HepG2 (cell line): ENCODE results near the gene PELI2. TPM values are rescaled to one million over a fixed set of nuclear protein-coding genes. Genes with fewer than 3 reads are reported as not detected.
A peak's percentile ranks its signal among the peaks of the same experiment; 100 is the strongest.

ENCODE experiments used
- ATAC-seq: fragments of 200-7000 bp; cut with Tn5 transposase; 3 replicates; pipeline ENCODE4 v1.9.1; 2020; ENCODE audit warnings: mild to moderate bottlenecking, moderate library complexity
- BruUV-seq: library from RNA; stranded (reverse); fragments of 400-500 nt; replicated peaks from 2 replicates; lab custom pipeline; 2021; lab: Mats Ljungman, UMichigan
- CTCF ChIA-PET: fragments of 300-600 bp; formaldehyde crosslinking; extraction: SDS; loops from one replicate; lab custom pipeline; 2021; ENCODE audit warnings: low total read pairs, inconsistent platforms, low intra/inter-chr PET ratio; lab: Yijun Ruan, JAX
- POLR2A ChIA-PET: fragments of 350-600 bp; sonication (Branson Sonifier 250); formaldehyde crosslinking; loops from one replicate; lab custom pipeline; 2020; ENCODE audit warnings: antibody characterized with exemption, inconsistent platforms; lab: Yijun Ruan, JAX
- DNase-seq: peaks from one replicate; pipeline ENCODE4 v3.0.0-alpha.2; 2015; ENCODE audit warnings: low spot score
- FAIRE-seq: peaks from 3 replicates; lab custom pipeline; 2011; peaks lifted over from hg19 to GRCh38; lab: Jason Lieb, UNC
- H2AFZ ChIP-seq: one replicate; pipeline ENCODE4 v1.6.1; 2011; ENCODE audit warnings: low read length, inconsistent platforms
- H3K27ac ChIP-seq: fragments of 300-600 bp; 3 replicates; pipeline ENCODE4 v1.8.0; 2011; ENCODE audit warnings: mixed run types, mild to moderate bottlenecking, mixed read lengths, low read length, inconsistent platforms; ENCODE audit not compliant: insufficient read depth; ENCODE audit errors: extremely low read length
- H3K27me3 ChIP-seq, 2 experiments: fragments of 200-600 bp in 1 of 2; 2 replicates in 1 of 2; 3 replicates in 1 of 2; pipeline versions ENCODE4 v1.6.0 to v1.8.0; 2011; ENCODE audit warnings: low read length in 2 of 2, mild to moderate bottlenecking in 2 of 2, moderate library complexity in 2 of 2, inconsistent platforms in 1 of 2; ENCODE audit not compliant: insufficient read depth in 2 of 2, control insufficient read depth in 1 of 2
- H3K36me3 ChIP-seq, 2 experiments: fragments of 200-600 bp in 1 of 2; replicated peaks in 1 of 2; 2 replicates in 1 of 2; 3 replicates in 1 of 2; pipeline versions ENCODE4 v1.5.1 to v1.8.0; 2011; ENCODE audit warnings: low read length in 2 of 2, inconsistent platforms in 1 of 2; ENCODE audit not compliant: insufficient read depth in 2 of 2, control insufficient read depth in 1 of 2
- H3K4me1 ChIP-seq: 2 replicates; pipeline ENCODE4 v1.5.1; 2012; ENCODE audit warnings: low read length, inconsistent platforms; ENCODE audit not compliant: insufficient read depth
- H3K4me2 ChIP-seq: 2 replicates; pipeline ENCODE4 v1.6.0; 2011; ENCODE audit warnings: low read depth, low read length, inconsistent platforms
- H3K4me3 ChIP-seq, 3 experiments: fragments of 200-600 bp in 1 of 3; sonication (generic), shearing (Covaris generic) in 1 of 3; replicated peaks in 1 of 3; 2 replicates each; pipeline ENCODE4 v1.5.1; 2011 to 2016; ENCODE audit warnings: low read length in 3 of 3, inconsistent platforms in 2 of 3, low read depth in 2 of 3, mild to moderate bottlenecking in 2 of 3, control low read depth in 1 of 3, mixed read lengths in 1 of 3; ENCODE audit not compliant: insufficient read depth in 1 of 3
- H3K79me2 ChIP-seq: one replicate; pipeline ENCODE4 v1.6.1; 2011; ENCODE audit warnings: low read length, inconsistent platforms; ENCODE audit not compliant: insufficient read depth
- H3K9ac ChIP-seq: 2 replicates; pipeline ENCODE4 v1.6.0; 2011; ENCODE audit warnings: mild to moderate bottlenecking, low read depth, low read length, inconsistent platforms; ENCODE audit not compliant: insufficient read depth
- H3K9me3 ChIP-seq: 2 replicates; pipeline ENCODE4 v1.5.1; 2012; ENCODE audit warnings: mild to moderate bottlenecking, low read length
- H4K20me1 ChIP-seq: 2 replicates; pipeline ENCODE4 v1.6.0; 2011; ENCODE audit warnings: inconsistent platforms, mild to moderate bottlenecking, low read length, moderate library complexity; ENCODE audit not compliant: insufficient read depth
- HOXA9 ChIP-seq: sonication (generic); formaldehyde crosslinking; IDR thresholded peaks from 2 replicates; pipeline ENCODE4 v1.8.1; 2022; ENCODE audit warnings: missing genetic modification reagents, mild to moderate bottlenecking, moderate library complexity, borderline replicate concordance
- ZSCAN21 ChIP-seq: sonication (generic); formaldehyde crosslinking; IDR thresholded peaks from 2 replicates; pipeline ENCODE4 v1.8.0; 2022; ENCODE audit warnings: mild to moderate bottlenecking, missing genetic modification reagents, moderate library complexity, borderline replicate concordance
- WGBS: methylation state at CpG from one replicate; pipeline ENCODE4 v1.1.6; 2017; ENCODE audit warnings: low lambda C conversion rate; 5-methylcytosine and 5-hydroxymethylcytosine counted together
- in situ Hi-C: cut with HindIII; loops from 2 replicates; pipeline ENCODE4 v1.10.0; 2017; ENCODE audit warnings: low pct_unique_long_range_greater_than_20kb; ENCODE audit not compliant: extremely low pct_ligation_motif_present
- intact Hi-C: fragments of 100-400 bp; cut with micrococcal nuclease; formaldehyde crosslinking; loops from one replicate; pipeline ENCODE4 v1.10.0; 2022; ENCODE audit not compliant: unreplicated experiment
- polyA plus RNA-seq, 8 experiments: library from polyadenylated mRNA; depleted of rRNA in 3 of 8; stranded (reverse) in 7 of 8; unstranded in 1 of 8; fragments of >200 nt; fragmentation: Illumina TruSeq in 4 of 8; extraction: Trizol in 4 of 8; gene quantifications; 2 replicates each; pipeline versions ENCODE4 v1.2.1 to v1.2.3, GENCODE V29; 2011 to 2016; ENCODE audit warnings: low read depth in 4 of 8, missing spikeins in 1 of 8, mixed read lengths in 1 of 8; ENCODE audit not compliant: insufficient read depth in 1 of 8
- total RNA-seq, 5 experiments: library from RNA; depleted of rRNA; stranded (reverse); fragments of >200 nt; fragmentation: Illumina TruSeq; extraction: Trizol; gene quantifications; 2 replicates each; pipeline ENCODE4 v1.2.3, GENCODE V29; 2016; ENCODE audit warnings: low read depth in 1 of 5
- TF ChIP-seq, protein P1 (sequence below): fragments of 450-650 bp; IDR thresholded peaks from 2 replicates; pipeline ENCODE4 v1.6.1; 2016

Gene PELI2
- total and polyA plus RNA-seq, 2 of the 13 experiments (the other 11 are each of a cell fraction or from before 2014, with no cell fraction given): 0.07 TPM; not detected in 1

GRCh38 chr14:56102941-56103340 lies 15.3 kb upstream of the PELI2 start:
- H3K4me3 ChIP-seq: no peak overlapping the region
- CTCF ChIA-PET: no interaction called here
- H2AFZ ChIP-seq: no peak overlapping the region
- FAIRE-seq: no peak
- H3K27ac ChIP-seq: no peak overlapping the region
- intact Hi-C loops: no loop called here
- ATAC-seq: no peak
- in situ Hi-C loops: no loop called here
- no peaks in the 10 kb centered on the region for H3K9me3 ChIP-seq
- POLR2A ChIA-PET: no interaction called here
- TF ChIP-seq HOXA9: no peak
- TF ChIP-seq, all 625 proteins: peak for 0
- Histone ChIP-seq H3K27me3 (peaks cover 0 to 2% of the 10 kb centered on the region in 2 experiments; a peak in 1 of 5 replicates), H3K36me3 (no peaks in the 10 kb centered on the region), H3K4me2 (no peak overlapping the region), H3K9ac (no peak overlapping the region), H3K79me2 (no peaks in the 10 kb centered on the region), H3K4me1 (no peaks in the 10 kb centered on the region), H4K20me1 (no peaks in the 10 kb centered on the region)
- 30% methylated on average over 3 of the region's 3 CpGs for WGBS
- DNase-seq: no peak
- BruUV-seq: no TSS peak

- intact Hi-C loops: no loop called here
- no peak overlapping the region for H3K4me2 ChIP-seq
- CTCF ChIA-PET: no interaction called here
- no peaks in the 10 kb centered on the region for H3K79me2 ChIP-seq
- no peaks in the 10 kb centered on the region for H4K20me1 ChIP-seq
- TF ChIP-seq, protein P1, sequence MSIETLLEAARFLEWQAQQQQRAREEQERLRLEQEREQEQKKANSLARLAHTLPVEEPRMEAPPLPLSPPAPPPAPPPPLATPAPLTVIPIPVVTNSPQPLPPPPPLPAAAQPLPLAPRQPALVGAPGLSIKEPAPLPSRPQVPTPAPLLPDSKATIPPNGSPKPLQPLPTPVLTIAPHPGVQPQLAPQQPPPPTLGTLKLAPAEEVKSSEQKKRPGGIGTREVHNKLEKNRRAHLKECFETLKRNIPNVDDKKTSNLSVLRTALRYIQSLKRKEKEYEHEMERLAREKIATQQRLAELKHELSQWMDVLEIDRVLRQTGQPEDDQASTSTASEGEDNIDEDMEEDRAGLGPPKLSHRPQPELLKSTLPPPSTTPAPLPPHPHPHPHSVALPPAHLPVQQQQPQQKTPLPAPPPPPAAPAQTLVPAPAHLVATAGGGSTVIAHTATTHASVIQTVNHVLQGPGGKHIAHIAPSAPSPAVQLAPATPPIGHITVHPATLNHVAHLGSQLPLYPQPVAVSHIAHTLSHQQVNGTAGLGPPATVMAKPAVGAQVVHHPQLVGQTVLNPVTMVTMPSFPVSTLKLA: peak; percentile 82
- no peak for TF ChIP-seq ZSCAN21 (CRISPR knock-in tag)
- ATAC-seq: no peak
- 2% methylated on average over 5 of the region's 5 CpGs for WGBS
- no peaks in the 10 kb centered on the region for H3K36me3 ChIP-seq
- no peaks in the 10 kb centered on the region for H3K4me1 ChIP-seq
- H3K4me3 ChIP-seq: no peak overlapping the region
- H2AFZ ChIP-seq: no peak overlapping the region
- H3K27ac ChIP-seq: no peak overlapping the region
- in situ Hi-C loops: no loop called here
- H3K9me3 ChIP-seq: no peaks in the 10 kb centered on the region
- POLR2A ChIA-PET: no interaction called here
- H3K27me3 ChIP-seq: peaks cover 0 to 2% of the 10 kb centered on the region in 2 experiments; a peak in 2 of 5 replicates
- BruUV-seq: no TSS peak
- no peak for FAIRE-seq
- H3K9ac ChIP-seq: no peak overlapping the region
- no peak for DNase-seq
Measured at GRCh38 chr14:56107615-56108014, 10.6 kb upstream of the PELI2 start.
